GM12878 (cell line): Measurements from ENCODE around the gene EXD3. TPM values are rescaled to one million over a fixed set of nuclear protein-coding genes. Genes with fewer than 3 reads are reported as not detected.

ENCODE experiments used
- BCL11A ChIP-seq: IDR thresholded peaks from 2 replicates; pipeline ENCODE4 v1.6.1; 2011; ENCODE audit warnings: low read depth, low read length
- BMI1 ChIP-seq: fragments of 450-650 bp; IDR thresholded peaks from 2 replicates; pipeline ENCODE4 v1.6.1; 2016; ENCODE audit warnings: mild to moderate bottlenecking, moderate library complexity, borderline replicate concordance
- CBFB ChIP-seq: IDR thresholded peaks from 2 replicates; pipeline ENCODE4 v1.6.1; 2016; ENCODE audit warnings: antibody characterized with exemption, low read depth
- CBX3 ChIP-seq: fragments of 200-600 bp; sonication (generic); IDR thresholded peaks from 2 replicates; pipeline ENCODE4 v1.6.1; 2016; ENCODE audit warnings: low read depth, borderline replicate concordance
- ESRRA ChIP-seq: IDR thresholded peaks from 2 replicates; pipeline ENCODE4 v1.6.1; 2012; ENCODE audit warnings: mild to moderate bottlenecking, low read length, improper control_type of control experiment
- EZH2 ChIP-seq: IDR thresholded peaks from 2 replicates; pipeline ENCODE4 v1.6.1; 2012; ENCODE audit warnings: low read depth, mild to moderate bottlenecking, control low read depth, inconsistent platforms, low read length, borderline replicate concordance; ENCODE audit not compliant: control insufficient read depth
- HDAC6 ChIP-seq: fragments of 200-600 bp; sonication (generic); IDR thresholded peaks from one replicate; pipeline ENCODE4 v1.8.0; 2017; ENCODE audit warnings: antibody characterized with exemption; ENCODE audit not compliant: unreplicated experiment
- KLF5 ChIP-seq: fragments of 450-650 bp; IDR thresholded peaks from 2 replicates; pipeline ENCODE4 v1.6.1; 2014; ENCODE audit warnings: mild to moderate bottlenecking; ENCODE audit not compliant: partially characterized antibody
- MTA2 ChIP-seq: fragments of 450-650 bp; IDR thresholded peaks from 2 replicates; pipeline ENCODE4 v1.6.1; 2016; ENCODE audit warnings: low read depth, mild to moderate bottlenecking, moderate library complexity
- MXI1 ChIP-seq: fragments of 150-350 bp; IDR thresholded peaks from 2 replicates; pipeline ENCODE4 v1.6.1; 2011; ENCODE audit warnings: low read depth, mild to moderate bottlenecking, inconsistent platforms, low read length, improper control_type of control experiment
- NFYA ChIP-seq: IDR thresholded peaks from 2 replicates; pipeline ENCODE4 v1.6.1; 2011; ENCODE audit warnings: low read depth, mild to moderate bottlenecking, low read length, improper control_type of control experiment, borderline replicate concordance
- RAD51 ChIP-seq: fragments of 450-650 bp; IDR thresholded peaks from 2 replicates; pipeline ENCODE4 v1.6.1; 2016; ENCODE audit warnings: moderate library complexity, mild to moderate bottlenecking, inconsistent platforms
- SIN3A ChIP-seq: IDR thresholded peaks from 2 replicates; pipeline ENCODE4 v1.6.1; 2012; ENCODE audit warnings: low read depth, low read length, improper control_type of control experiment
- SIX5 ChIP-seq: IDR thresholded peaks from 2 replicates; pipeline ENCODE4 v1.6.1; 2011; ENCODE audit warnings: mild to moderate bottlenecking, low read depth, low read length, moderate library complexity; ENCODE audit not compliant: severe bottlenecking
- SMAD5 ChIP-seq: IDR thresholded peaks from 2 replicates; pipeline ENCODE4 v1.6.1; 2016; ENCODE audit warnings: antibody characterized with exemption, low read depth
- STAT1 ChIP-seq: fragments of 450-650 bp; conservative IDR thresholded peaks from 2 replicates; pipeline ENCODE4 v1.6.1; 2014; ENCODE audit warnings: antibody characterized with exemption, mild to moderate bottlenecking
- SUPT20H ChIP-seq: IDR thresholded peaks from 2 replicates; pipeline ENCODE4 v1.6.1; 2011; ENCODE audit warnings: low read depth, mild to moderate bottlenecking, low read length, moderate library complexity, borderline replicate concordance; ENCODE audit not compliant: control insufficient read depth
- TAF1 ChIP-seq: IDR thresholded peaks from 2 replicates; pipeline ENCODE4 v1.6.1; 2011; ENCODE audit warnings: mild to moderate bottlenecking, low read depth, low read length, borderline replicate concordance
- ZNF207 ChIP-seq: fragments of 450-650 bp; IDR thresholded peaks from 2 replicates; pipeline ENCODE4 v1.6.1; 2014; ENCODE audit warnings: antibody characterized with exemption, mild to moderate bottlenecking, borderline replicate concordance
- ZNF274 ChIP-seq: IDR thresholded peaks from one replicate; pipeline ENCODE4 v1.8.0; 2011; ENCODE audit not compliant: insufficient read length, insufficient read depth
- ZZZ3 ChIP-seq: IDR thresholded peaks from 2 replicates; pipeline ENCODE4 v1.6.1; 2011; ENCODE audit warnings: low read depth; ENCODE audit not compliant: control insufficient read depth, insufficient read length
- polyA plus RNA-seq, 11 experiments: library from polyadenylated mRNA; depleted of rRNA in 4 of 11; unstranded in 6 of 11; stranded (reverse) in 5 of 11; fragments of >200 nt; fragmentation: Nextera tagmentation in 4 of 11; fragmentation: Illumina TruSeq in 1 of 11; extraction: Ambion mirVana in 4 of 11; extraction: Trizol in 1 of 11; gene quantifications; 1 replicate in 1 of 11; 2 replicates in 10 of 11; pipeline versions ENCODE4 v1.2.1 to v1.2.3, GENCODE V29; 2011 to 2016; ENCODE audit warnings: inconsistent platforms in 2 of 11, missing spikeins in 2 of 11, low read depth in 1 of 11
- total RNA-seq, 4 experiments: library from RNA; depleted of rRNA in 3 of 4; stranded (reverse); fragments of >200 nt in 3 of 4; fragmentation: Illumina TruSeq in 1 of 4; extraction: Trizol in 1 of 4; gene quantifications; 2 replicates each; pipeline versions ENCODE4 v1.2.1 to v1.2.3, GENCODE V29; 2013 to 2021
- TF ChIP-seq, protein P1 (sequence below): IDR thresholded peaks from 2 replicates; pipeline ENCODE4 v1.6.1; 2012; ENCODE audit warnings: low read depth, low read length, improper control_type of control experiment
- TF ChIP-seq, protein P2 (sequence below), 3 experiments: IDR thresholded peaks in 2 of 3; conservative IDR thresholded peaks in 1 of 3; 2 replicates each; pipeline ENCODE4 v1.5.1; 2011; ENCODE audit warnings: low read depth in 3 of 3, low read length in 3 of 3, mild to moderate bottlenecking in 3 of 3, control low read depth in 2 of 3, moderate library complexity in 2 of 3, inconsistent platforms in 1 of 3, mixed read lengths in 1 of 3; ENCODE audit not compliant: control insufficient read depth in 2 of 3, insufficient read depth in 1 of 3; ENCODE audit errors: extremely low read depth in 1 of 3
- TF ChIP-seq, protein P3 (sequence below): IDR thresholded peaks from 2 replicates; pipeline ENCODE4 v1.6.1; 2011; ENCODE audit warnings: borderline replicate concordance, low read depth, mild to moderate bottlenecking, moderate library complexity, mixed read lengths, low read length; ENCODE audit not compliant: insufficient read depth; ENCODE audit errors: extremely low read length
- TF ChIP-seq, protein P4 (sequence below): IDR thresholded peaks from 2 replicates; pipeline ENCODE4 v1.6.1; 2011; ENCODE audit warnings: mild to moderate bottlenecking, low read depth, low read length, moderate library complexity; ENCODE audit not compliant: insufficient replicate concordance

Gene EXD3
- total and polyA plus RNA-seq, 10 of the 15 experiments (the other 5 are each of a cell fraction or from before 2014, with no cell fraction given) = 0.21 to 7.1 (median 3.6) TPM

DNA sequence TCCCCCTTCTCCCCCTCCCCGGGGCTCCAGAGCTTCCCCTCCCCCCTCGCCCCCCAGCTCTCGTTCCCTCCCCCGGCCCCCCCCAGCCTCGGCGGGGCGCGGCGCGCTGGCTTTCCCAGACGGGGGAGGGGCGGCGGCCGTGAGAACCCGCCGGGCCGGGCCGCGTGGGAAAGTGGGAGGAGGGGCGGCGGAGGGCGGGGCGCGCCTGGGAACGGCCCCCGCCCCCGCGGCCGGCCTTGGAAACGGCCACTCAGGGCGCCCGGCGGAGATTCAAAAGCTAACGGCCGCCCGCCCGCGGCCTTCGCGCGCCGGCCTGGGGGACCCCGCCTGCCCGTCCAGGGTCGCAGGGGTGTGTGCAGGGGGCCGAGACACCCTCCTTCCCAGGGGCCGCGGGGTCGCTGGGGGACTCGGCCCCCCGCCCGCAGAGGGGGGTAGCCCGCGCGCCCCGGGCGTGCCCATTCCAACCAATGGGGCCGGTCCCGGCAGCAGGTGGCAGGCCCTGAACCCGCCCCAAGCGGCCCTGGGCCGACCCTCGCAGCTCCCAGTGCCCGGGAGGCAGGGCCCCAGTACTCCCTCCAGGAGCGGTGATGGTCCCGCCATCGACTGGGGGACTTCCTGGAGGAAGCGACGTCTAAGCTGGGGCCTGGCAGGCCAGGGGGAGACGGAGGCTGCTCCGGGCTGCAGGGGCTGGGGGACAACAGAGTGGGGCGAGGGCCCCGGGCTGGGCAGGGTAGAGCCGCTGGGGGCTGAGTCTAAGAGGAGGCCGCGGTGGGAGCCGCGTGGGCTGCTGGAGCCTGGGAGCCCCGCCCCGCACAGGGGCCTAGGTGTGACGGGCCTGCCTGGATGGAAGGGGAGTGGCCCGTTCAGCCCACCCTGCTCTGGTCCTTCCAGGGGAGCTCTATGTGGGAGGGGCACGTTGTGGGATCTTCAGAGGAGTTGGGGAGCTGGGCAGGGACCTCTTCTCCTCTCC is 106.7 kb downstream of the EXD3 start (continued):
- TF ChIP-seq ZNF274 (no peak), RAD51 (no peak), TAF1 (no peak), SIX5 (no peak), EZH2 (no peak), BMI1 (no peak), KLF5 (no peak), SMAD5 (no peak), CBFB (no peak), SIN3A (no peak), ZNF207 (no peak), ESRRA (no peak), HDAC6 (no peak), SUPT20H (no peak), BCL11A (no peak), ZZZ3 (no peak), CBX3 (no peak), MTA2 (no peak), NFYA (no peak), MXI1 (no peak), STAT1 (no peak)
- TF ChIP-seq, protein P1, sequence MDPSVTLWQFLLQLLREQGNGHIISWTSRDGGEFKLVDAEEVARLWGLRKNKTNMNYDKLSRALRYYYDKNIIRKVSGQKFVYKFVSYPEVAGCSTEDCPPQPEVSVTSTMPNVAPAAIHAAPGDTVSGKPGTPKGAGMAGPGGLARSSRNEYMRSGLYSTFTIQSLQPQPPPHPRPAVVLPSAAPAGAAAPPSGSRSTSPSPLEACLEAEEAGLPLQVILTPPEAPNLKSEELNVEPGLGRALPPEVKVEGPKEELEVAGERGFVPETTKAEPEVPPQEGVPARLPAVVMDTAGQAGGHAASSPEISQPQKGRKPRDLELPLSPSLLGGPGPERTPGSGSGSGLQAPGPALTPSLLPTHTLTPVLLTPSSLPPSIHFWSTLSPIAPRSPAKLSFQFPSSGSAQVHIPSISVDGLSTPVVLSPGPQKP = no peak
- TF ChIP-seq, protein P2, sequence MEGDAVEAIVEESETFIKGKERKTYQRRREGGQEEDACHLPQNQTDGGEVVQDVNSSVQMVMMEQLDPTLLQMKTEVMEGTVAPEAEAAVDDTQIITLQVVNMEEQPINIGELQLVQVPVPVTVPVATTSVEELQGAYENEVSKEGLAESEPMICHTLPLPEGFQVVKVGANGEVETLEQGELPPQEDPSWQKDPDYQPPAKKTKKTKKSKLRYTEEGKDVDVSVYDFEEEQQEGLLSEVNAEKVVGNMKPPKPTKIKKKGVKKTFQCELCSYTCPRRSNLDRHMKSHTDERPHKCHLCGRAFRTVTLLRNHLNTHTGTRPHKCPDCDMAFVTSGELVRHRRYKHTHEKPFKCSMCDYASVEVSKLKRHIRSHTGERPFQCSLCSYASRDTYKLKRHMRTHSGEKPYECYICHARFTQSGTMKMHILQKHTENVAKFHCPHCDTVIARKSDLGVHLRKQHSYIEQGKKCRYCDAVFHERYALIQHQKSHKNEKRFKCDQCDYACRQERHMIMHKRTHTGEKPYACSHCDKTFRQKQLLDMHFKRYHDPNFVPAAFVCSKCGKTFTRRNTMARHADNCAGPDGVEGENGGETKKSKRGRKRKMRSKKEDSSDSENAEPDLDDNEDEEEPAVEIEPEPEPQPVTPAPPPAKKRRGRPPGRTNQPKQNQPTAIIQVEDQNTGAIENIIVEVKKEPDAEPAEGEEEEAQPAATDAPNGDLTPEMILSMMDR (IDR thresholded peaks at IDR 0.05 in 2 of 3, conservative IDR thresholded peaks at IDR 0.05 in 1 of 3; ENCODE audit: control insufficient read depth in 2 of 3, extremely low read depth in 1 of 3, insufficient read depth in 1 of 3, low read depth in 3 of 3, low read length in 3 of 3) = no peak
- TF ChIP-seq, protein P3, sequence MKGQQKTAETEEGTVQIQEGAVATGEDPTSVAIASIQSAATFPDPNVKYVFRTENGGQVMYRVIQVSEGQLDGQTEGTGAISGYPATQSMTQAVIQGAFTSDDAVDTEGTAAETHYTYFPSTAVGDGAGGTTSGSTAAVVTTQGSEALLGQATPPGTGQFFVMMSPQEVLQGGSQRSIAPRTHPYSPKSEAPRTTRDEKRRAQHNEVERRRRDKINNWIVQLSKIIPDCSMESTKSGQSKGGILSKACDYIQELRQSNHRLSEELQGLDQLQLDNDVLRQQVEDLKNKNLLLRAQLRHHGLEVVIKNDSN = no peak
- TF ChIP-seq, protein P4, sequence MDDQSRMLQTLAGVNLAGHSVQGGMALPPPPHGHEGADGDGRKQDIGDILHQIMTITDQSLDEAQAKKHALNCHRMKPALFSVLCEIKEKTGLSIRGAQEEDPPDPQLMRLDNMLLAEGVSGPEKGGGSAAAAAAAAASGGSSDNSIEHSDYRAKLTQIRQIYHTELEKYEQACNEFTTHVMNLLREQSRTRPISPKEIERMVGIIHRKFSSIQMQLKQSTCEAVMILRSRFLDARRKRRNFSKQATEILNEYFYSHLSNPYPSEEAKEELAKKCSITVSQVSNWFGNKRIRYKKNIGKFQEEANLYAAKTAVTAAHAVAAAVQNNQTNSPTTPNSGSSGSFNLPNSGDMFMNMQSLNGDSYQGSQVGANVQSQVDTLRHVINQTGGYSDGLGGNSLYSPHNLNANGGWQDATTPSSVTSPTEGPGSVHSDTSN = no peak
